HG03108 (cell line): Measurements from ENCODE around the gene MEGF10.

Experiments
- ATAC-seq: cut with Tn5 transposase; IDR thresholded peaks from one replicate; pipeline ENCODE4 v1.9.1; 2021; ENCODE audit warnings: moderate library complexity; ENCODE audit not compliant: unreplicated experiment

The MEGF10 gene

GRCh38 chr5:127367029-127367428 is 76.4 kb downstream of the MEGF10 start:
- ATAC-seq, result no peak

GRCh38 chr5:127367946-127368465 is 77.4 kb downstream of the MEGF10 start:
- ATAC-seq, result no peak

DNA sequence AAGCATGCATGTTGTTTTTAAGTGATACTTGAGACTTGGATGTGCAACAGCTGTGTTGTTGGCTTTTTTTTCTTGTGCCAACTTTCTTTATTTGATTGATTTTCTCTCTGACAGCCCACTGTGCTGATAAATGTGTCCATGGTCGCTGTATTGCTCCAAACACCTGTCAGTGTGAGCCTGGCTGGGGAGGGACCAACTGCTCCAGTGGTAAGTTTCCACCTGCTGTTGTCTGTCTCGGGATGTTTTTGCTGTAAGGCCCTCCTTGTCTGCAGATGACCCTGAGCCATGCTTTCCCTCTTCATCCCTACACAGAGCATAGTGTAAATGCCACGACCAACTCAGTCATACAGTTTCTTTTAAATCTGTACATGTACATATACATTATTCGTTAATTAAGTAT is 79.2 kb downstream of the MEGF10 start:
- ATAC-seq, result no peak

DNA sequence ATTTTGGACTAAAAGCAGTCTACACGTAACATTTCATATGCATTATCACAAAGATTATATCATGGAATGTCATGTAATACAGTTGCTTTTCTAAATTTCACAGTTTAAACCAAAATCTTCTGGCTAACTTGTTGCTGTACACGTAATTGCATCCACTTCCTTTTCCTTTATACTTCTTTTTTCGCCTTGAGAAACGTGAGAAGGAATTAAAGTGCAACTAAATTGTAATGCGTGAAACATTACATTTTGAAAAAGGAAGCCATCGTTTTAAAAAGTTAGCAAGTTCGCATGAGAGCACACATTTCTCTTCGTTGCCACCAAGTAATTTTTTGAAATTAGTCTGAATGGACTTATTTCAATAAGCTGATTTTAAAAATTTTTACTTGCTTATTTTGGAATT is 80.0 kb downstream of the MEGF10 start:
- ATAC-seq, result no peak

DNA sequence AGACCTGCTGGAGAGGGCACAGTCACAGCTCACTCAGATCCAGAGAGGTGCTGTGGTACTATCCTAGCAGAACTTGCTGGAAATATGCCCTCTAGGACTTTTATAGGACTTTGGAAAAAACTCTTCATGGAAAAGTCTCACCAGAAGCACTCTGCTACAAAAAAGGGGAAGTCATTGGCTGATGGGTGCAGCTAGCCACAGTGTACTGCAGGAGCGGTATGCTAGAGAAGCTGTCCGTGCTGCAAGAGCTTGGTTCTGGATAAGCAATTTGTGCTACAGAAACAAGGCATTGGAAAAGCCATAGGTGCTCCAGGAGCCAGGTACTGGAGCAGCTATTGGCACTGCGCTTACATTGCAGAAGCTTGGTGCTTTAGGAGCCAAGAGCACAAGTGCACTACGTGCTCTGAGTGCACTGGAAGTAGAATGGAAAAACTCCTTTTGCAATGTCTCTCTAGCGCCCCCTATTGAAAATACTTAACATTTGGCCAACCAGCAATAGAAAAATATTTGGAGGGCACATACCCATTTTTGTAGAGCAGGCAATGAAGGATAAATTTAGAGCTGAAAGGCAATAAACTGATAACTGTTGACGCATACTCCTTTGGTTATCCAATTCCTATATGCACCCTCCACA is 83.4 kb downstream of the MEGF10 start:
- ATAC-seq, result no peak

- ATAC-seq, result no peak
Observed at GRCh38 chr5:127375124-127375523, 84.5 kb downstream of the MEGF10 start.

DNA sequence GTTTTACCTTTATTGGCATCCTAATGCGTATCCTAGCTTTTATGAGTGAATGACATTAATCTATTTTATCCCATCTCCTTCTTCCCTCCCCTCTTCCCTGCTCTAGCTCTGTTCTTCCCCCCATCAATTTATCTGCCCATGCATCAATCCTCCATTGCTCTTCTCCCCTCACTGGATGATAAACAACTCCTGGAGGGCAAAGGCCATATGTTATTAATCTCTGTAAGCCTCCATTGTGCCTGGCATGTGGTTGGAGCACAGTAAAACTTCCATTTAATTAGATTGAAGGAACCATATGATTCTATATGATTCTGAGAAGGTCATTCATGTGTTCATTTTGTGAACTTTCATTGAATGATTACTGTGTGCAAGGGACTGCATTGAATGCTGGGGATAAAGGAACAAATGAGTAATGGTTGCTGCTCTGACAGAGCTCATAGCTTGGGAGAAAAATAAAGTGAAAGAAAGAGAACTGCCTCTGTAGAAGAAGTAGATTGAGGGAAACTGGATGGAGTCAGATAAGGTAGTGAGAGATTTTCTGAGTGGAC is 85.0 kb downstream of the MEGF10 start:
- no peak for ATAC-seq

- no peak for ATAC-seq
Observed at GRCh38 chr5:127377651-127378050, 87.1 kb downstream of the MEGF10 start.

GRCh38 chr5:127385936-127386335 is 95.3 kb downstream of the MEGF10 start:
- ATAC-seq, result no peak

GRCh38 chr5:127386557-127386956 is 96.0 kb downstream of the MEGF10 start:
- ATAC-seq, result no peak

GRCh38 chr5:127389601-127390000 is 99.0 kb downstream of the MEGF10 start:
- no peak for ATAC-seq

- no peak for ATAC-seq
Observed at GRCh38 chr5:127392762-127393161, 102.2 kb downstream of the MEGF10 start.

DNA sequence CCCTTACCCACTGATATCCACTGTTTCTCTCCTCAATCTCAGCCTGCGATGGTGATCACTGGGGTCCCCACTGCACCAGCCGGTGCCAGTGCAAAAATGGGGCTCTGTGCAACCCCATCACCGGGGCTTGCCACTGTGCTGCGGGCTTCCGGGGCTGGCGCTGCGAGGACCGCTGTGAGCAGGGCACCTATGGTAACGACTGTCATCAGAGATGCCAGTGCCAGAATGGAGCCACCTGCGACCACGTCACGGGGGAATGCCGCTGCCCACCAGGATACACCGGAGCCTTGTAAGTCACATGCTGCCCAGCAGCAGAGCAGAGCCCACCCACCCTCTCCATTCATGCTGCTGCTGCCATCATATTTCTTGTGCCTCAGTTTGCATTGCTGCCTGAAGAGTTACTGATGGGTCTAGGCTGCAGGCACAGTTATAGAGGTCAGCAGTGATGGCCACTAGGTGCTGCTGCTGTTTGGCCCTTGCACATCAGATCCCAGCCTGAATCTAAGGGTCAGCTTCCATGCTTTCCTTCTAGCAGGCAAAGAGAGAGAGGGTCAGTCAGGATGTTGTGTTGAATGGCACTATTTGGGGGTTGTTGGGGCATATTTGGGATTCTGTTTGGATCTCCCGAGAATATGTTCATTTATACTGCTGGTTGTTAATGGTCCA is 106.0 kb downstream of the MEGF10 start:
- ATAC-seq, result no peak

DNA sequence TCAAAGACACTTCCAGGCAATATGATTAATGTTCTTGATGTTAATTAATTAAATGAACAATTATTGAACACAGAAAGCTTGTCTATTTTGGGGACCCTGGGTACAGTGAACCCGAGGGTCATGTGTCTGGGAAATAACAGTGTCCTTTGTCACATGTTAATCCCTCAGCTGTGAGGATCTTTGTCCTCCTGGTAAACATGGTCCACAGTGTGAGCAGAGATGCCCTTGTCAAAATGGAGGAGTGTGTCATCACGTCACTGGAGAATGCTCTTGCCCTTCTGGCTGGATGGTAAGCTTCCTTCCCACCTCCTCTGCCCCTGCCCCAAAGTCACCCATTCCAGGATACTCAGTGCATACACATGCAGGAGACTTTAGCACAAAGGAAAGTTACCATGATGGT is 107.9 kb downstream of the MEGF10 start:
- no peak for ATAC-seq

- no peak for ATAC-seq
Observed at GRCh38 chr5:127399068-127399467, 108.5 kb downstream of the MEGF10 start.

GRCh38 chr5:127400539-127400938 is 109.9 kb downstream of the MEGF10 start:
- no peak for ATAC-seq

- ATAC-seq, result no peak
Observed at GRCh38 chr5:127400946-127401670, 110.5 kb downstream of the MEGF10 start.

DNA sequence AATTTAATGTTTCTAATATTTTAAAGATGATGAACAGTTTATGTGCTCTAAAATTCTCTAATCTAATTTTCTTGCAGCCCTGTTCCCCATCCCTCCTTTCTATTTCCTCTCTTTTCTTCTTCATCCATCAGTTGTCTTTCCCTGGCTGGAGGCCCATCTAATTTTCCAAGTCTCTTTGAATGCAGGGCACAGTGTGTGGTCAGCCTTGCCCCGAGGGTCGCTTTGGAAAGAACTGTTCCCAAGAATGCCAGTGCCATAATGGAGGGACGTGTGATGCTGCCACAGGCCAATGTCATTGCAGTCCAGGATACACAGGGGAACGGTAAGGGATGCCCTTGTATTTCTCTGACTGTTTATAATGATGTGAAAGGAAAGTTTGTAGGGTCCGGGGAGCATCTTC is 111.8 kb downstream of the MEGF10 start:
- ATAC-seq, result no peak

DNA sequence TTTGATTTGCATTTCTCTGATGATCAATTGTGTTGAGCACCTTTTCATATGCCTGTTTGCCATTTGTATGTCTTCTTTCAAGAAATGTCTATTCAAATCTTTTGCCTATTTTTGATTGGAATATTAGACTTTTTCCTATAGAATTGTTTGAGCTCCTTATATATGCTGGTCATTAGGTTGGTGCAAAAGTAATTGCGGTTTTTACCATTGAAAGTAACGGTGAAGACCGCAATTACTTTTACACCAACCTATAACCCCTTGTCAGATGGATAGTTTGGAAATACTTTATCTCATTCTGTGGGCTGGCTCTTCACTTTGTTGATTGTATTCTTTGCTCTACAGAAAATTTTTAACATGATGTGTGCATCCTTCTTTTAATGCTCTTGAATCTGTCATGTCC is 113.6 kb downstream of the MEGF10 start:
- no peak for ATAC-seq

GRCh38 chr5:127406326-127407121 is 115.9 kb downstream of the MEGF10 start:
- no peak for ATAC-seq
